GM06990 (cell line): ENCODE results near the gene YOD1.

ENCODE experiments used
- DNase-seq: peaks from one replicate; pipeline ENCODE4 v3.0.0-alpha.2; 2011; ENCODE audit not compliant: insufficient read length; ENCODE audit errors: extremely low read depth
- H3K27me3 ChIP-seq: replicated peaks from 2 replicates; pipeline ENCODE4 v1.6.0; 2011; ENCODE audit warnings: low read length; ENCODE audit not compliant: control insufficient read depth, insufficient read depth
- H3K36me3 ChIP-seq: 2 replicates; pipeline ENCODE4 v1.5.1; 2011; ENCODE audit warnings: low read length; ENCODE audit not compliant: control insufficient read depth, insufficient read depth
- H3K4me3 ChIP-seq: replicated peaks from 2 replicates; pipeline ENCODE4 v1.5.1; 2011; ENCODE audit warnings: low read depth, mild to moderate bottlenecking, control low read depth, low read length
- CTCF ChIP-seq: IDR thresholded peaks from 2 replicates; pipeline ENCODE4 v1.5.1; 2011; ENCODE audit warnings: low read length, control low read depth, mild to moderate bottlenecking, inconsistent platforms; ENCODE audit not compliant: insufficient read depth, poor library complexity, severe bottlenecking

Gene YOD1

GRCh38 chr1:207010726-207011125, 40.3 kb downstream of the YOD1 start:
- no peak for TF ChIP-seq CTCF
- no peak for DNase-seq
- Histone ChIP-seq H3K27me3 (no peaks in the 10 kb centered on the region; the same call in none of the 2 replicates), H3K36me3 (no peaks in the 10 kb centered on the region), H3K4me3 (no peak overlapping the region)

- DNase-seq, result no peak
- no peaks in the 10 kb centered on the region for H3K36me3 ChIP-seq
- TF ChIP-seq CTCF, result no peak
- no peaks in the 10 kb centered on the region; the same call in none of the 2 replicates for H3K27me3 ChIP-seq
- H3K4me3 ChIP-seq, result no peak overlapping the region
Observed at GRCh38 chr1:207009945-207010344, 41.1 kb downstream of the YOD1 start.

- no peak overlapping the region for H3K4me3 ChIP-seq
- TF ChIP-seq CTCF, result no peak
- no peaks in the 10 kb centered on the region for H3K36me3 ChIP-seq
- no peaks in the 10 kb centered on the region; the same call in none of the 2 replicates for H3K27me3 ChIP-seq
- DNase-seq, result no peak
Observed at GRCh38 chr1:207009182-207009850, 41.7 kb downstream of the YOD1 start.

DNA sequence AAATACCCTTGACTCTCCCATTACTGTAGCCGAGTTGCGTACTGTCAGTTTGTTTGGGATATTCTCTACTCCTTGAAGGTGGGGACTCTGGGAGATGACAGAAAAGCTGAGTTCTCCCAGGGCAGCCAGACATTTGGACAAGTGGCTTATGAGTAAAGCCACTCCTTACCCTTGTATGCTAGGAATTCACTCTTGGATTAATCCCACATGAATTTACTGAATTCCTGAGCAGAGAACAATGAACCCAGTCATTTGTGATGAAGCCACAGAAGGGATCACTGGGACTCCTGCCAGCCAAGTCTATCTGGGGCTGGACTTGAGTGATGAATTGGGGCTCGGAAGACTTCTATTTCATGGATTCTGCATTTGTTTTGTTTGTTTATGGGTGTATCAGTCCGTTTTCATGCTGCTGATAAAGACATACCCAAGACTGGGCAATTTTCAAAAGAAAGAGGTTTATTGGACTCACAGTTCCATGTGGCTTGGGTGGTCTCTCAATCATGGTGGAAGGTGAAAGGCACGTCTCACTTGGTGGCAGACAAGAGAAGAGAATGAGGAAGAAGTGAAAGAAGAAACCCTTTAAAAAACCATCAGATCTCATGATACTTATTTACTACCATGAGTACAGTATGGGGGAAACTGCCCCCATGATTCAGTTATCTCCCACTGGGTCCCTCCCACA, 43.5 kb downstream of the YOD1 start:
- no peak overlapping the region for H3K4me3 ChIP-seq
- no peaks in the 10 kb centered on the region; the same call in none of the 2 replicates for H3K27me3 ChIP-seq
- DNase-seq, result no peak
- no peaks in the 10 kb centered on the region for H3K36me3 ChIP-seq
- no peak for TF ChIP-seq CTCF

DNA sequence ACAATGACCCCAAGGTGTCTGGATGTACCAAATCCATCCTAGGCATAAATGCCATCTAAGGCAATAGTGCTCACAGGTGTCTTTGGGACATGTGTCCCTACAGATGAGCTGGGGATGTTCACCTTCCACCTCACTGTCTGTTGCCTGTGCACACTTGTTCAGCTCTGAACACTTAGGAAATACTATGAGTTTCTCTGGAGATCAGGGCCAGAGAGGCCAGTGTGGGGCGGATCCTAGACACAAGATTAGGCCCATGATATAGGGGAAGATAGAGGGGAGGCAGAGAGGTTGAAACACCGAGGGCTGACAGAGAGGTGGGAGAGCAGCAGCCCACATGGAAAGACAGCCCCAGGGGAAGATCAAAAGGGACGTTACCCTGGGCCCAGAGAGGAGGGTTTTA, 44.1 kb downstream of the YOD1 start:
- Histone ChIP-seq H3K4me3 (no peak overlapping the region), H3K36me3 (no peaks in the 10 kb centered on the region), H3K27me3 (no peaks in the 10 kb centered on the region; the same call in none of the 2 replicates)
- no peak for TF ChIP-seq CTCF
- DNase-seq, result no peak
